ENCODE data around the gene UPF1.

UPF1 gene

GRCh38 chr19:18789883-18790565 is 41.7 kb upstream of the UPF1 start (continued):
- TF ChIP-seq ZSCAN4 (tag by site-specific recombination; IDR thresholded peaks at IDR 0.05) (no peak), ZNF404 (tag by site-specific recombination; IDR thresholded peaks at IDR 0.05) (no peak), ZNF629 (tag by site-specific recombination; IDR thresholded peaks at IDR 0.05) (no peak), SALL2 (tag by site-specific recombination; IDR thresholded peaks at IDR 0.05; ENCODE audit: borderline replicate concordance) (no peak), ZNF529 (tag by site-specific recombination; IDR thresholded peaks at IDR 0.05; ENCODE audit: insufficient replicate concordance) (no peak), ZNF398 (tag by site-specific recombination; IDR thresholded peaks at IDR 0.05) (peak; percentile 71), ZNF549 (tag by site-specific recombination; IDR thresholded peaks at IDR 0.05) (no peak), PBX3 (CRISPR knock-in tag; IDR thresholded peaks at IDR 0.05) (no peak), ZNF555 (tag by site-specific recombination; conservative IDR thresholded peaks at IDR 0.05) (no peak), ZNF366 (tag by site-specific recombination; conservative IDR thresholded peaks at IDR 0.05) (peak; percentile 62), ZNF280D (tag by site-specific recombination; IDR thresholded peaks at IDR 0.05) (no peak), ZNF830 (tag by site-specific recombination; IDR thresholded peaks at IDR 0.05; ENCODE audit: low read depth) (no peak), KLF10 (tag by site-specific recombination; IDR thresholded peaks at IDR 0.05) (no peak), HOXA7 (CRISPR knock-in tag; IDR thresholded peaks at IDR 0.05; ENCODE audit: borderline replicate concordance) (no peak), ZNF548 (tag by site-specific recombination; IDR thresholded peaks at IDR 0.05) (no peak), ZNF558 (tag by site-specific recombination; IDR thresholded peaks at IDR 0.05) (no peak), BCL11B (tag by site-specific recombination; IDR thresholded peaks at IDR 0.05; ENCODE audit: low read depth) (no peak), ZSCAN18 (tag by site-specific recombination; IDR thresholded peaks at IDR 0.05) (no peak), ZIC2 (tag by site-specific recombination; IDR thresholded peaks at IDR 0.05) (peak; percentile 93), ZNF155 (tag by site-specific recombination; IDR thresholded peaks at IDR 0.05) (no peak)
- TF ChIP-seq, protein P1, sequence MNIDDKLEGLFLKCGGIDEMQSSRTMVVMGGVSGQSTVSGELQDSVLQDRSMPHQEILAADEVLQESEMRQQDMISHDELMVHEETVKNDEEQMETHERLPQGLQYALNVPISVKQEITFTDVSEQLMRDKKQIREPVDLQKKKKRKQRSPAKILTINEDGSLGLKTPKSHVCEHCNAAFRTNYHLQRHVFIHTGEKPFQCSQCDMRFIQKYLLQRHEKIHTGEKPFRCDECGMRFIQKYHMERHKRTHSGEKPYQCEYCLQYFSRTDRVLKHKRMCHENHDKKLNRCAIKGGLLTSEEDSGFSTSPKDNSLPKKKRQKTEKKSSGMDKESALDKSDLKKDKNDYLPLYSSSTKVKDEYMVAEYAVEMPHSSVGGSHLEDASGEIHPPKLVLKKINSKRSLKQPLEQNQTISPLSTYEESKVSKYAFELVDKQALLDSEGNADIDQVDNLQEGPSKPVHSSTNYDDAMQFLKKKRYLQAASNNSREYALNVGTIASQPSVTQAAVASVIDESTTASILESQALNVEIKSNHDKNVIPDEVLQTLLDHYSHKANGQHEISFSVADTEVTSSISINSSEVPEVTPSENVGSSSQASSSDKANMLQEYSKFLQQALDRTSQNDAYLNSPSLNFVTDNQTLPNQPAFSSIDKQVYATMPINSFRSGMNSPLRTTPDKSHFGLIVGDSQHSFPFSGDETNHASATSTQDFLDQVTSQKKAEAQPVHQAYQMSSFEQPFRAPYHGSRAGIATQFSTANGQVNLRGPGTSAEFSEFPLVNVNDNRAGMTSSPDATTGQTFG (tag by site-specific recombination; IDR thresholded peaks at IDR 0.05; ENCODE audit: borderline replicate concordance) = no peak

Measured in HEK293 (cell line).